GM12875 (cell line): ENCODE data around the gene CYP2A13.
"Not testable (repeated sequence)": the region's sequence is repeated elsewhere in the genome, so short reads cannot be mapped to it uniquely, and the experiment has no call there.

Experiments
- H3K4me3 ChIP-seq: one replicate; pipeline ENCODE4 v1.5.1; 2011; ENCODE audit warnings: low read depth, low read length, control low read depth
- TF ChIP-seq, protein P1 (sequence below): IDR thresholded peaks from 2 replicates; pipeline ENCODE4 v1.5.1; 2011; ENCODE audit warnings: low read depth, mild to moderate bottlenecking, control low read depth, inconsistent platforms, low read length, moderate library complexity, borderline replicate concordance; ENCODE audit not compliant: insufficient read depth

The CYP2A13 gene

DNA sequence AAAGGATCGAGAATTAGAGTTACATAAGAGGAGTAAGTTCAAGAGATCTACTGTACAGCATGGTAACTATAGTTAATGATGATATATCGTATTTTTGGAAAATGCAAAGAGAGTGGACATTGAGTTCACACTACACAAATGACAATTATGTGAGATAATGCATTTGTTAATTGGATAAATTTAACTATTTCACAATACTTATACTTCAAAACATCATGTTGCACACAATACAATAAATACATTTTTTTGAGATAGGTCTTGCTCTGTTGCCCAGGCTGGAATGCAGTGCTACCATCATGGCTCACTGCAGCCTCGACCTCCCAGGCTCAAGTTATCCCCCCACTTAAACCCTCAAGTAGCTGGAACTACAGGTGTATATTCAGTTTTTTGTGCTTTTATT is 17.9 kb downstream of the CYP2A13 start:
- TF ChIP-seq, protein P1, sequence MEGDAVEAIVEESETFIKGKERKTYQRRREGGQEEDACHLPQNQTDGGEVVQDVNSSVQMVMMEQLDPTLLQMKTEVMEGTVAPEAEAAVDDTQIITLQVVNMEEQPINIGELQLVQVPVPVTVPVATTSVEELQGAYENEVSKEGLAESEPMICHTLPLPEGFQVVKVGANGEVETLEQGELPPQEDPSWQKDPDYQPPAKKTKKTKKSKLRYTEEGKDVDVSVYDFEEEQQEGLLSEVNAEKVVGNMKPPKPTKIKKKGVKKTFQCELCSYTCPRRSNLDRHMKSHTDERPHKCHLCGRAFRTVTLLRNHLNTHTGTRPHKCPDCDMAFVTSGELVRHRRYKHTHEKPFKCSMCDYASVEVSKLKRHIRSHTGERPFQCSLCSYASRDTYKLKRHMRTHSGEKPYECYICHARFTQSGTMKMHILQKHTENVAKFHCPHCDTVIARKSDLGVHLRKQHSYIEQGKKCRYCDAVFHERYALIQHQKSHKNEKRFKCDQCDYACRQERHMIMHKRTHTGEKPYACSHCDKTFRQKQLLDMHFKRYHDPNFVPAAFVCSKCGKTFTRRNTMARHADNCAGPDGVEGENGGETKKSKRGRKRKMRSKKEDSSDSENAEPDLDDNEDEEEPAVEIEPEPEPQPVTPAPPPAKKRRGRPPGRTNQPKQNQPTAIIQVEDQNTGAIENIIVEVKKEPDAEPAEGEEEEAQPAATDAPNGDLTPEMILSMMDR = no peak
- no peak overlapping the region for H3K4me3 ChIP-seq

DNA sequence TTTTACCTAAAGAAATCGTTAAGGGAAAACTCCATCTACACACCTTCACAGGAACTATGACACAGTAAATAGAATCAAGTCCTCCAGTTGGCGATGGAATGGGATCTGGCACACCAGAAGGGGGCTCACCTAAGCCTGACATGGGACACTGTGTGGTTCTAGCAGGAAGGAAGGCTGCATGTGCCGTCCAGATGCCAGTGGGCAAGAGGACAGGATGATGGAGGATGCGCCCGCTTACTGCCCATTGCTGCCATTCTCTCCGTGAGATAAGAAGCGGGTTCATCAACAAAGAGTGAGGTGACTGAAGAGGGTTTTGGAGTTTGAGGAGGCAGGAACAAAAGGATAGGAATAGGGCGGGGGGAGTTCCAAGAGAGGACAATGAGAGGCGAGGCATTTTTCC is 23.0 kb downstream of the CYP2A13 start:
- H3K4me3 ChIP-seq = no peak overlapping the region
- TF ChIP-seq, protein P1 = no peak

DNA sequence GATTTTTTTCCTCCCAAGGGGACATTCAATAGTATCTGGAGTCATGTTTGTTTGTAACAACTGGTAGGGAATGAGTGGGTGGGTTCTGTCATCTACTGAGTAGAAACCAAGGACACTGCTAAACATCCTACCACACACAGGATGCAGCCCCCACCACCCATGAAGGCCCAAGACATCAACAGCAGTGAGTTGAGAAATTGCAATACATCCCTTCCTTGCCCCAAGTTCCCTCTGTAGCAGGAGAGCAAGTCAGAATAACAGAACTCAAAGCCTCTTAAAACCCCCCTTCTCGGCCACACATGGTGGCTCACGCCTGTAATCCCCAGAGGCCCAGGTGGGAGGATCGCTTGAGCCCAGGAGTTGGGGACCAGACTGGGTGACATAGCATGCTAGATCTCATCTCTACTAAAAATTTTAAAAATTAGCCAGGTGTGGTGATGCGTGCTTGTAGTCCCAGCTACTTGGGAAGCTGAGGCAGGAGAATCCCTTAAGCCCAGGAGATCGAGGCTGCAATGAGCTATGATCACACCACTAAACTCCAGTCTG is 23.6 kb downstream of the CYP2A13 start:
- TF ChIP-seq, protein P1 = no peak
- H3K4me3 ChIP-seq = no peak overlapping the region

DNA sequence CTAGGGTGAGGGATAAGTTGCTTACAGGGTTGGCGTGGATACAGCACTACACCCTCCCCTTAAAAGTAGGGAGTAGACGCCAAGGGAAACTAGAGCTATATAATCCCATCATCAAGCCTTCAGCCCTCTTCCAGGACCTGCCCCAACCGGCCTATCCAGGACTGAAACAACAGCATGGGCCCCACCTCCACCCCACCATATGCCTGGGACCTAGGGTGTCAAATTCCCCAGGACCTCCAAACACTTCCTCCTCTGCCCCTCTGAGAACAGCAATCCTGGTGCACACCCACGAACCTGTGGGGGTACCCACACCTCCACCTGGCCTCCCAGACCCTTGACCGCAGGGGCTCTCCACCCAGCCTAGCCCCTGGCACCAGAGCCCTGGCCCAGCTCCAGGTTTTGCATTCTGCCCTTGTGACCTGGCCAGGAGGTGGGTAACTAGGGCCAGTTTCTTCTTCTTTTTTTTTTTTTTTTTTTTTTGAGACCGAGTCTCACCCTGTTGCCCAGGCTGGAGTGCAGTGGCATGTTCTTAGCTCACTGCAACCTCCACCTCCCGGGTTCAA is 24.6 kb downstream of the CYP2A13 start:
- TF ChIP-seq, protein P1 = no peak
- H3K4me3 ChIP-seq = no peak overlapping the region

DNA sequence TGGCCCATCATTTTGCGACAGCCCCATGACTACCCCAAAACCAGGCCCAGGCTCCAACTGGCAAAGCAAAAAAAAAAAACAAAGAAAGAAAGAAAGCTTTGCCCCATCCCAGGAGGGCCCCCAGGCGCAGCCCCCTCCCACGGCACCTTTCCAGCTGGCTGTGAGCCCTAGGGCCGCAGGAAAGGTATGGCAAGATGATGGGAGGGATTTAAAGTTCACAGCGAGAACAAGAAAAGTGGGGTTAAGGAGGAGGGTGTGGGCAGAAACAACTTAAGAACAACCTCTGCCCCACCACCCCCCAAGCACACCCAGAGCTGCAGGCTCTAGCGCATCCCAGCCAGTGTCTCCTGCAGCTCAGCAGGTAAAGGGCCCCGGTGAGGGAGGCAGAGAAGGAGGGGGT is 25.9 kb downstream of the CYP2A13 start, which contains the start of gene CYP2F1:
Gene CYP2F1, plus strand, starts transcription at position 301 of the 400 bp plus-strand sequence. CDS start 1,757 bp downstream, outside the sequence.
- TF ChIP-seq, protein P1 = no peak
- H3K4me3 ChIP-seq = no peak within 1 kb of the TSS

DNA sequence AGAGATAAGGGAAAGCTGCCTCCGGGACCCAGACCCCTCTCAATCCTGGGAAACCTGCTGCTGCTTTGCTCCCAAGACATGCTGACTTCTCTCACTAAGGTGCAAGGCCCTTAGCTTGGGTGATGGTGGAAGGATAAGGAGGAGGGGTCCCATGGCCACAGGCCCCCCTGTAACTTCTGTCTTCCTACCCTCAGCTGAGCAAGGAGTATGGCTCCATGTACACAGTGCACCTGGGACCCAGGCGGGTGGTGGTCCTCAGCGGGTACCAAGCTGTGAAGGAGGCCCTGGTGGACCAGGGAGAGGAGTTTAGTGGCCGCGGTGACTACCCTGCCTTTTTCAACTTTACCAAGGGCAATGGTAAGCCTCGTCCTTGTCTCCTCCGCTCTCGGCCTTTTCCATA is 28.0 kb downstream of the CYP2A13 start:
- H3K4me3 ChIP-seq = no peak overlapping the region
- TF ChIP-seq, protein P1 = no peak

DNA sequence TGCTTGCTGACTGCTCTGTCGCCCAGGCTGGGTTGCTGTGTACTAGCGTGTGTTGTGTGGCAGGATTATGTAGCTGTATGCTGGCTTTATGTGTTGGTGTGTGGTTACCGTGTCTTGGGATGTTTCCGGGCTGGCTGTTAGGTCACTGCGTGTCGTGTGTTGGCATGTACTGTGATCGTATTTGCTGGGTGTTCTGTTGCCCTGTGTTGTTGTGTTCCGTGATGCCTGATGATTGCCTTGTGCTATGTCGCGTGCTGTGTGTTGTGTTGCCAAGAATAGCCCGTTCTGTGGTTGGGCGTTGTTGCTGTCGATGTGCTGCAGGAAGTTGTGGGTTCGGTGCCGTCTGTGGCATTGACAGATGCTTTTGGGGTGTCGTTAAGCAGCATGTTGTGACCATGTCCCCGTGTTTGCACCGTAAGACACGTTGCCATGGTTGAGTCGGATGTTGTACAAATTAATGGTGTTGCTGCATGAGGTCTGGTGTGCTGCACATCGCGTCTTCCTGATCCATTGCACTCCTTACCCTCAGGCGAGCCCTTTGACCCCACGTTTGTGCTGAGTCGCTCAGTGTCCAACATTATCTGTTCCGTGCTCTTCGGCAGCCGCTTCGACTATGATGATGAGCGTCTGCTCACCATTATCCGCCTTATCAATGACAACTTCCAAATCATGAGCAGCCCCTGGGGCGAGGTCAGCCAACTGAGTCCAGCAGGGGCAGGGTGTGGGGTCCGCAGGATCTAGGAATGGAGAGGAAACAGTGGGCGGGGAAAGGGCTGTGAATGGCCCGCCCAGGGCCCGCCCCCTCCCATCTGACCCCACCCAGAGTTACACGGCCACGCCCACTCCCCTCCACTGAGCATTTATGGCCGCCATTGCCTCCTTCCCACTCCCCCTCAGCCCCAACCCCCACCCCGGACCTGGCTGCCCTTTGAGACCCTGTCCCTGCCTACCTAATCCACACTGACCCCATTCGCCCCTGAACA is 33.0 kb downstream of the CYP2A13 start:
- not testable (repeated sequence) for H3K4me3 ChIP-seq

DNA sequence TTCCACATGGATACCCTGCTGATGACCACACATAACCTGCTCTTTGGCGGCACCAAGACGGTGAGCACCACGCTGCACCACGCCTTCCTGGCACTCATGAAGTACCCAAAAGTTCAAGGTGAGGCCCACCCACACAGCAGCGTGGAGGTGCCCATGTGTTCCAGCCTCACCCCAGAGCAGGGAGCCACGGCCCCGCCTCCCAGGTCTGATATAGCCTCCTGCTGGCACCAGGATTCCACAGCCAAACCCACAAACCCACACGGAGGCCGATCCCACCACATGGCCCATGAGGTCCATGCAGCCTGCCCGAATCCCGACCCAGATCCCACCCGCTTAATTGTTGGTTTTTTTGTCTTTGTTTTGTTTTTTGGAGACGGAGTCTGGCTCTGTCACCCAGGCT is 34.6 kb downstream of the CYP2A13 start:
- not testable (repeated sequence) for H3K4me3 ChIP-seq
